Fibroblast of mammary gland (primary cell): ENCODE measurements around the gene AKAP12.
"Not testable (repeated sequence)": the region's sequence is repeated elsewhere in the genome, so short reads cannot be mapped to it uniquely, and the experiment has no call there.

Experiments used
- DNase-seq: peaks from one replicate; pipeline ENCODE4 v3.0.0-alpha.2; 2010; ENCODE audit warnings: low read depth
- H3K4me3 ChIP-seq: 2 replicates; pipeline ENCODE4 v1.5.1; 2011; ENCODE audit warnings: low read depth, mild to moderate bottlenecking, low read length, moderate library complexity; ENCODE audit not compliant: control insufficient read depth
- CTCF ChIP-seq: conservative IDR thresholded peaks from 2 replicates; pipeline ENCODE4 v1.5.1; 2011; ENCODE audit warnings: low read depth, low read length, inconsistent platforms; ENCODE audit not compliant: control insufficient read depth, insufficient read depth

Gene AKAP12

GRCh38 chr6:151375833-151376232 lies 136.1 kb downstream of the AKAP12 start:
- no peak for TF ChIP-seq CTCF
- DNase-seq, result no peak
- no peak overlapping the region for H3K4me3 ChIP-seq

DNA sequence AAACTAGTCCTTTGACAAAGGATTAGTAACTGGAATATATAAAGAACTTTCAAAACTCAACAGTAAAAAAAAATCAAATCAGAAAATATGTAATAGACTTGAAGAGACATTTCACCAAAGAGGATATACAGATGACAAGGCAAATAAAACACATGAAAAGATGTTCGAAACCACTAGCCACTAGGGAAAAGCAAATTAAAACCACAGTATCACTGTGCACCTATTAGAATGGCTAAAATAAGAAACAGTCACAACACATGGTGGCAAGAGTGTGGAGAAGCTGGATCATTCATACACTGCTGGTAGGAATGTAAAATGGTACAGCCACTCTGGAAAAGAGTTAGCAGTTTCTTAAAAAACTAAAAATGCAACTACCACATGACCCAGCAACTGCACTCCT lies 136.7 kb downstream of the AKAP12 start:
- DNase-seq, result peak; percentile 17
- TF ChIP-seq CTCF, result no peak
- H3K4me3 ChIP-seq, result no peak overlapping the region

GRCh38 chr6:151377095-151377494 lies 137.3 kb downstream of the AKAP12 start:
- H3K4me3 ChIP-seq, result no peak overlapping the region
- DNase-seq, result no peak
- TF ChIP-seq CTCF, result no peak

GRCh38 chr6:151379933-151380847 lies 140.4 kb downstream of the AKAP12 start:
- no peak overlapping the region for H3K4me3 ChIP-seq
- no peak for TF ChIP-seq CTCF
- no peak for DNase-seq

DNA sequence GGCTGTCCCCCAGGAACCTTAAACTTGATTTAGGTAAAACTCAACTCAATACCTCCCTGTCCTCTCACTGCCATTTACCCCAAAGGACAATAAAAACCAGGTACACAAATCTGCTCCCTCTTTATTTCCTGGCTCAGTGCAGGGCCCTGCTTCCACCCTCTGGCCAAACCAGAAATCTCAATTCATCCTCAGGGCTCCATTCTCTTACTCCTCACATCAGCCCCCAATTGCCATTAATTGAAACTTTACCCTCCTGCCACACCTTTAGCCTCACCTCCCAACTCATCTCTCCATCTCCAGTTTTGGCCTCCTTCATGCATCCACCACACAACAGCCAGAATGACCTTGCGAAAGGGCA lies 141.1 kb downstream of the AKAP12 start:
- TF ChIP-seq CTCF, result no peak
- no peak overlapping the region for H3K4me3 ChIP-seq
- no peak for DNase-seq

DNA sequence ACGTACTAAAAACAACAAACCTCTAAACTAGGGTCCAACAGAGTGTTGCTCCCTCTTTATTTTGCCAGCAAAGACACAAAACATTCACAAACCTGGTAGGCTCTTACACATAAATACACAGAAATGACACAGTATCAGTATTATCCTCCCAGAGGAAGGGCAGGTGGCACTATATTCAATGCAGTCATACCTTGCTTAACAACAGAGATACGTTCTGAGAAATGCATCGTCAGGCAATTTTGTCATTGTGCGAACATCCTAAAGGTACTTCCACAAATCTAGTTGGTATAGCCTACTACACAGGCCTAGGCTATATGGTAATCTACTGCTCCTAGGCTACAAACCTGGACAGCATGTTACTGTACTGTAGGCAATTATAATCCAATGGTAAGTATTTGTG lies 142.0 kb downstream of the AKAP12 start:
- H3K4me3 ChIP-seq, result no peak overlapping the region
- no peak for DNase-seq
- TF ChIP-seq CTCF, result no peak

DNA sequence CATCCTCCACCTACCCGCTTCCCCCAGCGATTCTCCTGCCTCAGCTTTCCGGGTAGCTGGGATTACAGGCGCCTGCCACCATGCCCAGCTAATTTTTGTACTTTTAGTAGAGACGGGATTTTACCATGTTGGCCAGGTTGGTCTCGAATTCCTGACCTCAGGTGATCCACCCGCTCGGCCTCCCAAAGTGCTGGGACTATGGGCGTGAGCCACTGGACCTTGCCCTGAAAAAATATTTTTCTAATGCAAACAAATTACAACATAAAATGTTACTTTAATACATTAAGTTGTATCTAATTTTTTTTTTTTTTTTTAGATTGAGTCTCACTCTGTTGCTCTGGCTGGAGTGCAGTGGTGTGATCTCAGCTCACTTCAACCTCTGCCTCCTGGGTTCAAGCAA lies 142.9 kb downstream of the AKAP12 start:
- not testable (repeated sequence) for H3K4me3 ChIP-seq, DNase-seq
